Upper lobe of right lung (tissue), 1 donor: ENCODE data around the gene ANKRD39. TPM values are rescaled to one million over a fixed set of nuclear protein-coding genes. Genes with fewer than 3 reads are reported as not detected.

ENCODE experiments used
- ATAC-seq: fragments of 200-7000 bp; cut with Tn5 transposase; one replicate; pipeline ENCODE4 v1.9.1; 2020; ENCODE audit warnings: mild to moderate bottlenecking, moderate library complexity
- DNase-seq: peaks from one replicate; pipeline ENCODE4 v3.0.0-alpha.2; 2020
- H3K27ac ChIP-seq: fragments of 200-600 bp; one replicate; pipeline ENCODE4 v1.8.0; 2022
- H3K27me3 ChIP-seq: fragments of 200-600 bp; one replicate; pipeline ENCODE4 v1.8.0; 2022; ENCODE audit warnings: mild to moderate bottlenecking
- H3K36me3 ChIP-seq: fragments of 200-600 bp; one replicate; pipeline ENCODE4 v1.8.0; 2022
- H3K4me1 ChIP-seq: fragments of 200-600 bp; one replicate; pipeline ENCODE4 v1.8.0; 2022
- H3K4me3 ChIP-seq: fragments of 200-600 bp; one replicate; pipeline ENCODE4 v1.8.0; 2022; ENCODE audit warnings: mild to moderate bottlenecking
- H3K9me3 ChIP-seq: fragments of 200-600 bp; one replicate; pipeline ENCODE4 v1.8.0; 2022
- CTCF ChIP-seq: fragments of 200-600 bp; IDR thresholded peaks from one replicate; pipeline ENCODE4 v1.8.0; 2022; ENCODE audit warnings: antibody characterized with exemption
- intact Hi-C: fragments of 100-400 bp; cut with DNase I; formaldehyde crosslinking; loops from one replicate; pipeline ENCODE4 v1.11.0; 2022
- total RNA-seq: library from RNA; stranded (reverse); fragmentation: NEBNext Ultra II Directional; extraction: Animal tissue kit (Norgen Biotek cat#: 25700); gene quantifications from one replicate; pipeline ENCODE4 v1.2.1, GENCODE V29; 2021
- donor health status: DM: no; HTN: yes; CAD: no; lungs with severe emphysema.

ANKRD39 gene
- total RNA-seq, 1 donor from 2014 or later, result 8.6 TPM

- Histone ChIP-seq H3K27me3 (no peaks in the 10 kb centered on the region), H3K9me3 (no peaks in the 10 kb centered on the region), H3K4me1 (peaks cover 36% of the 10 kb centered on the region), H3K4me3 (no peak overlapping the region), H3K27ac (no peak overlapping the region), H3K36me3 (no peaks in the 10 kb centered on the region)
- DNase-seq (no peak), ATAC-seq (peak; percentile 21)
- no peak for TF ChIP-seq CTCF
- intact Hi-C loops, result no loop called here
Measured at GRCh38 chr2:96895032-96895745, 37.4 kb upstream of the ANKRD39 start.

GRCh38 chr2:96894151-96894531, 36.3 kb upstream of the ANKRD39 start:
- no peak for DNase-seq
- Histone ChIP-seq H3K36me3 (no peaks in the 10 kb centered on the region), H3K4me1 (peaks cover 38% of the 10 kb centered on the region), H3K4me3 (no peak overlapping the region), H3K27ac (no peak overlapping the region), H3K9me3 (no peaks in the 10 kb centered on the region), H3K27me3 (no peaks in the 10 kb centered on the region)
- ATAC-seq, result no peak
- intact Hi-C loops, result no loop called here
- TF ChIP-seq CTCF, result no peak

GRCh38 chr2:96893289-96894150, 35.7 kb upstream of the ANKRD39 start:
- H3K4me1 ChIP-seq, result peaks cover 41% of the 10 kb centered on the region
- no peaks in the 10 kb centered on the region for H3K9me3 ChIP-seq
- no peaks in the 10 kb centered on the region for H3K27me3 ChIP-seq
- ATAC-seq (no peak), DNase-seq (no peak)
- H3K36me3 ChIP-seq, result no peaks in the 10 kb centered on the region
- no peak for TF ChIP-seq CTCF
- no peak overlapping the region for H3K4me3 ChIP-seq
- H3K27ac ChIP-seq, result no peak overlapping the region
- intact Hi-C loops, result no loop called here

- peak overlapping the region; percentile 4 for H3K27ac ChIP-seq
- H3K4me3 ChIP-seq, result no peak overlapping the region
- peaks cover 43% of the 10 kb centered on the region for H3K4me1 ChIP-seq
- no peaks in the 10 kb centered on the region for H3K9me3 ChIP-seq
- TF ChIP-seq CTCF, result no peak
- H3K36me3 ChIP-seq, result no peaks in the 10 kb centered on the region
- DNase-seq, result peak; percentile 78
- intact Hi-C loops, result no loop called here
- ATAC-seq, result peak; percentile 80
- H3K27me3 ChIP-seq, result no peaks in the 10 kb centered on the region
Measured at GRCh38 chr2:96891591-96892333, 33.9 kb upstream of the ANKRD39 start.

- no peak for DNase-seq
- ATAC-seq, result no peak
- Histone ChIP-seq H3K36me3 (no peaks in the 10 kb centered on the region), H3K9me3 (no peaks in the 10 kb centered on the region), H3K4me1 (peaks cover 43% of the 10 kb centered on the region), H3K4me3 (no peak overlapping the region), H3K27ac (peak overlapping the region; percentile 4), H3K27me3 (no peaks in the 10 kb centered on the region)
- intact Hi-C loops, result no loop called here
- TF ChIP-seq CTCF, result no peak
Measured at GRCh38 chr2:96890726-96891385, 33.0 kb upstream of the ANKRD39 start.
